GM19099 (cell line): ENCODE measurements around the gene FAM13A.

Experiments used
- POLR2A ChIP-seq: IDR thresholded peaks from 3 replicates; pipeline ENCODE4 v1.6.1; 2011; ENCODE audit warnings: low read depth; ENCODE audit not compliant: insufficient read length; ENCODE audit errors: extremely low read depth

The FAM13A gene

GRCh38 chr4:89056953-89057398 lies at the start of gene FAM13A:
Gene FAM13A (minus strand): TSS chr4:89057185. CDS start chr4:89056964, 221 bp downstream.
- peak; percentile 53 for TF ChIP-seq POLR2A

- TF ChIP-seq POLR2A: no peak
Measured at GRCh38 chr4:89105726-89106125, 48.7 kb upstream of the FAM13A start.

DNA sequence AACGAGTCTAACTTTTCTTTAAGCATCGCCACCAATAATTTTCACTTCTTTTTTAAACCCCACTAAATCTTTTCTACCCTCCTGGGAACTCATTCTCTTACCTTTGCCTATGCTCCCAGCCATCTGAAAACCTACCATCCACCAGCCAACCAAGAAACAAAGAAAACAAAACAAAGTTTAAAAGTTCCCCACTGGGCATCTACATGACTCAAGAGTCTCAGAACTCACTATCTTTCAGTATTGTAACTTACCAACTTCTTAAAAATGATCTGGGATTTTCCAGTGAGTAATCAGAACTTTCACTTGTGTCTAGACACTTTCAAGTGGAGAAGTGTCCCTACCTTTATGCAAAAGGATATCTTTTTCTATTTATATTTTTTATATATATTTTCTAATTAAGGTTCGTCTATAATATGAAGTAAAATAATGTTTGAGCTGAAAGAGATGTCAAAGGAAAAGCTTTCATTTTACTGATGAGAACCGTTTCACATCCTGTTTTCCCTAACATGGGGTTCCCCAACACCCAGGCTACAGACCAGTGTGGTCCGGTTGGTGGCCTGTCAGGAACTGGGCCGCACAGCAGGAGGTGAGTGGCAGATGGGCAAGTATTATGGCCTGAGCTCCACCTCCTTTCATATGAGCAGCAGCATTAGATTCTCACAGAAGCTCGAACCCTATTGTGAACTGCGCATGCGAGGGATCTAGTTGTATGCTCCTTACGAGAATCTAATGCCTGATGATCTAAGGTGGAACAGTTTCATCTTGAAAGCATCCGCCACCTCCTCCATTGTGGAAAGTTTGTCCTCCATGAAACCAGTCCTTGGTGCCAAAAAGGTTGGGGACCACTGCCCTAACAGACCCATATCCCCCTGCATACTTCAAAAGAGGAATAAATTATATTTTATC lies 44.5 kb upstream of the FAM13A start:
- peak; percentile 27 for TF ChIP-seq POLR2A

- no peak for TF ChIP-seq POLR2A
Measured at GRCh38 chr4:89100853-89101252, 43.9 kb upstream of the FAM13A start.

GRCh38 chr4:89099471-89099870 lies 42.5 kb upstream of the FAM13A start:
- no peak for TF ChIP-seq POLR2A

DNA sequence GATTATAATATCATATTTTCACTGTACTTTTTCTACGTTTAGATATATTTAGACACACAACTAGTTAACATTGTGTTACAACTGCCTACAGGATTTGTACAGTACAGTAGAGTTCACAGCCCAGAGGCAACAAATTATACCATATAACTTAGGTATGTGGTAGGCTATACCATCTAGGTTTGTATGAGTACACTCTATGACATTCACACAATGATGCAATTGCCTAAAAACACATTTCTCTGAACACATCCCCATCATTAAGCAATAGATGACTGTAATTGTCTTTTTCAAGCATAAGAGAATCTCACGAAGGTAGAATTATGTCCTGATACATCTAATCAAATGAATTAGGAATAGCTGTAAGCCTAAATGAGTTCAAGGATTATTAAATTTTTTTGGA lies 42.0 kb upstream of the FAM13A start:
- TF ChIP-seq POLR2A: no peak

DNA sequence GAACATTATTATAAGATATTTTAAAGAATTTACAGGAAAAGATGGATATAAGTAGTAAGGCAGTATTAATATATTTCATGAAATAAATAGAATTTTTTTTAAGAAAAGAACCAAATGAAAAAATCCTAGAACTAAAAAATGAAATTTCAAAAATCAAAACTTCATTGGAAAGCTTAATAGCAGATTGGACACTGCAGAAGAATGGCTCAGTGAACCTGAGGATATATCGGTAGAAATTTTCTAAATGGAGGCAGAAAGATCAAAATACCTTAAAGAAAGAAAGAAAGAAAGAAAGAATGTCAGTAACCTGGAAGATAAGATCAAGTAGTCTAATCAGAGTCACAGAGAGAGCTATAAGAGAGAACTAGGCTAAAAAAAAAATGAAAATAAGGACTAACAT lies 21.3 kb upstream of the FAM13A start:
- no peak for TF ChIP-seq POLR2A

GRCh38 chr4:89077761-89078160 lies 20.8 kb upstream of the FAM13A start:
- TF ChIP-seq POLR2A: no peak

GRCh38 chr4:89072921-89073320 lies 15.9 kb upstream of the FAM13A start:
- TF ChIP-seq POLR2A: no peak

- no peak for TF ChIP-seq POLR2A
Measured at GRCh38 chr4:89071311-89071710, 14.3 kb upstream of the FAM13A start.

- no peak for TF ChIP-seq POLR2A
Measured at GRCh38 chr4:89070041-89070440, 13.1 kb upstream of the FAM13A start.

GRCh38 chr4:89069481-89069880 lies 12.5 kb upstream of the FAM13A start:
- no peak for TF ChIP-seq POLR2A

GRCh38 chr4:89067417-89067816 lies 10.4 kb upstream of the FAM13A start:
- no peak for TF ChIP-seq POLR2A

DNA sequence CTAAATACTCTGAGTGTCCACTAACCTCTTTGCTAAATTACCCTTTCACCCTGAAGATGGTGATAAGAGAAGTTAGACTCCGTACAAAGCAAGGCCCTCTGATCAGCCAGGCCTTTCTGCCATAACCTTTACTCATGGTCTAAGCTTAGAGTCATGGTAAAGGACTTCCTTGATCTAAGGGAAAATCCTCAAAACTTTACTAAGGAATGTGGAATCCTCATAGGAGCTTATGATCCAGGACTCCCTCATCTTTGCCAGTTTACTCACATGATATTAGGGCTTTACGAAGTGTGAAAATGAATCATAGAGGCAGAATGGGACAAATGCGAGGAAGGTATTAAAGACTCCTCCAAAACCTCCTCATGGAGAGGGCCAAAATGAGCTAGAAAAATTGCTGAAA lies 7.9 kb upstream of the FAM13A start:
- no peak for TF ChIP-seq POLR2A

GRCh38 chr4:89056292-89056952 lies 563 bp downstream of the FAM13A start:
- no peak for TF ChIP-seq POLR2A
